GM06990 (cell line): ENCODE results near the gene CLCF1.

ENCODE experiments used
- DNase-seq: peaks from one replicate; pipeline ENCODE4 v3.0.0-alpha.2; 2011; ENCODE audit not compliant: insufficient read length; ENCODE audit errors: extremely low read depth
- H3K27me3 ChIP-seq: replicated peaks from 2 replicates; pipeline ENCODE4 v1.6.0; 2011; ENCODE audit warnings: low read length; ENCODE audit not compliant: control insufficient read depth, insufficient read depth
- H3K36me3 ChIP-seq: 2 replicates; pipeline ENCODE4 v1.5.1; 2011; ENCODE audit warnings: low read length; ENCODE audit not compliant: control insufficient read depth, insufficient read depth
- H3K4me3 ChIP-seq: replicated peaks from 2 replicates; pipeline ENCODE4 v1.5.1; 2011; ENCODE audit warnings: low read depth, mild to moderate bottlenecking, control low read depth, low read length
- CTCF ChIP-seq: IDR thresholded peaks from 2 replicates; pipeline ENCODE4 v1.5.1; 2011; ENCODE audit warnings: low read length, control low read depth, mild to moderate bottlenecking, inconsistent platforms; ENCODE audit not compliant: insufficient read depth, poor library complexity, severe bottlenecking

The CLCF1 gene

GRCh38 chr11:67419325-67420049 is 46.1 kb upstream of the CLCF1 start:
- Histone ChIP-seq H3K36me3 (no peaks in the 10 kb centered on the region), H3K4me3 (no peak overlapping the region), H3K27me3 (no peaks in the 10 kb centered on the region; the same call in 1 of the 2 replicates)
- no peak for TF ChIP-seq CTCF
- no peak for DNase-seq

- DNase-seq: no peak
- TF ChIP-seq CTCF: no peak
- no peak overlapping the region for H3K4me3 ChIP-seq
- no peaks in the 10 kb centered on the region; the same call in 1 of the 2 replicates for H3K27me3 ChIP-seq
- no peaks in the 10 kb centered on the region for H3K36me3 ChIP-seq
These were observed 45.3 kb upstream of the CLCF1 start for GRCh38 chr11:67418476-67419281.

GRCh38 chr11:67417425-67417824 is 44.0 kb upstream of the CLCF1 start:
- H3K4me3 ChIP-seq: no peak overlapping the region

GRCh38 chr11:67416416-67417335 is 43.3 kb upstream of the CLCF1 start:
- DNase-seq: no peak
- Histone ChIP-seq H3K36me3 (no peaks in the 10 kb centered on the region), H3K4me3 (no peak overlapping the region), H3K27me3 (no peaks in the 10 kb centered on the region; the same call in 1 of the 2 replicates)
- TF ChIP-seq CTCF: no peak

More at GRCh38 chr11:67417425-67417824, 44.0 kb upstream of the CLCF1 start:
- Histone ChIP-seq H3K36me3 (no peaks in the 10 kb centered on the region), H3K27me3 (no peaks in the 10 kb centered on the region; the same call in 1 of the 2 replicates)
- TF ChIP-seq CTCF: no peak
- no peak for DNase-seq

GRCh38 chr11:67415501-67416304 is 42.3 kb upstream of the CLCF1 start, which contains the start of gene CARNS1:
Gene CARNS1 (plus strand): TSS chr11:67415678. CDS start chr11:67416200, 522 bp downstream.
- TF ChIP-seq CTCF: no peak
- H3K4me3 ChIP-seq: no peak within 1 kb of the TSS
- no peak for DNase-seq
- H3K36me3 ChIP-seq: no peaks in the 10 kb centered on the region
- no peaks in the 10 kb centered on the region; the same call in 1 of the 2 replicates for H3K27me3 ChIP-seq
